ENCODE data around the gene GNB2.

- TF ChIP-seq CTCF (IDR thresholded peaks at IDR 0.05; ENCODE audit: low read depth, low read length) (no peak), EZH2phosphoT487 (IDR thresholded peaks at IDR 0.05; ENCODE audit: low read depth) (no peak)
These were observed 8.3 kb upstream of the GNB2 start for GRCh38 chr7:100665168-100665726.

Data from OCI-LY3 (cell line).